GM23338 (cell line): ENCODE results near the gene SPACA7. TPM values are rescaled to one million over a fixed set of nuclear protein-coding genes. Genes with fewer than 3 reads are reported as not detected.

Experiments used
- ATAC-seq: fragments of 200-7000 bp; cut with Tn5 transposase; 3 replicates; pipeline ENCODE4 v1.9.1; 2020
- DNase-seq: peaks from one replicate; pipeline ENCODE4 v3.0.0-alpha.2; 2015; ENCODE audit warnings: low spot score
- H2AFZ ChIP-seq: fragments of 200-600 bp; sonication (generic); 2 replicates; pipeline ENCODE4 v1.8.0; 2016; ENCODE audit warnings: antibody characterized with exemption, mild to moderate bottlenecking, moderate library complexity
- H3F3A ChIP-seq: fragments of 200-600 bp; sonication (generic); replicated peaks from 2 replicates; pipeline ENCODE4 v1.8.0; 2017; ENCODE audit warnings: antibody characterized with exemption, mixed run types, low read depth
- H3K27ac ChIP-seq: fragments of 200-600 bp; sonication (generic); 2 replicates; pipeline ENCODE4 v1.6.1; 2016; ENCODE audit warnings: low read depth
- H3K27me3 ChIP-seq: fragments of 200-600 bp; sonication (generic); 2 replicates; pipeline ENCODE4 v1.8.0; 2016; ENCODE audit warnings: mild to moderate bottlenecking, mixed run types, moderate library complexity; ENCODE audit not compliant: insufficient read depth
- H3K36me3 ChIP-seq: fragments of 200-600 bp; sonication (generic); 2 replicates; pipeline ENCODE4 v1.8.0; 2016; ENCODE audit warnings: mild to moderate bottlenecking; ENCODE audit not compliant: insufficient read depth
- H3K4me1 ChIP-seq: fragments of 200-600 bp; sonication (generic); 2 replicates; pipeline ENCODE4 v1.8.0; 2016; ENCODE audit warnings: mild to moderate bottlenecking, moderate library complexity; ENCODE audit not compliant: insufficient read depth
- H3K4me2 ChIP-seq: fragments of 200-600 bp; sonication (generic); 2 replicates; pipeline ENCODE4 v1.7.1; 2017; ENCODE audit warnings: mixed run types
- H3K4me3 ChIP-seq: fragments of 200-600 bp; sonication (generic); 2 replicates; pipeline ENCODE4 v1.6.1; 2016; ENCODE audit warnings: mixed run types
- H3K79me2 ChIP-seq: fragments of 200-600 bp; sonication (generic); replicated peaks from 2 replicates; pipeline ENCODE4 v1.8.0; 2017; ENCODE audit warnings: mild to moderate bottlenecking; ENCODE audit not compliant: insufficient read depth
- H3K9me2 ChIP-seq: fragments of 200-600 bp; sonication (generic); 2 replicates; pipeline ENCODE4 v1.8.0; 2017; ENCODE audit not compliant: insufficient read depth
- H4K20me1 ChIP-seq: fragments of 200-600 bp; sonication (generic); replicated peaks from 2 replicates; pipeline ENCODE4 v1.8.0; 2017; ENCODE audit warnings: mild to moderate bottlenecking; ENCODE audit not compliant: insufficient read depth
- H3K27ac Mint-ChIP-seq: 2 replicates; pipeline ENCODE4 v1.8.0; 2020; ENCODE audit warnings: inconsistent platforms, mild to moderate bottlenecking, moderate library complexity, mixed read lengths
- H3K27me3 Mint-ChIP-seq: 3 replicates; pipeline ENCODE4 v1.8.0; 2022; ENCODE audit warnings: low read depth, mild to moderate bottlenecking, moderate library complexity, mixed read lengths, inconsistent platforms; ENCODE audit not compliant: insufficient read depth, poor library complexity
- H3K36me3 Mint-ChIP-seq: 3 replicates; pipeline ENCODE4 v1.8.0; 2021; ENCODE audit warnings: low read depth, mild to moderate bottlenecking, inconsistent platforms, moderate library complexity, mixed read lengths
- H3K4me1 Mint-ChIP-seq: 3 replicates; pipeline ENCODE4 v1.8.0; 2020; ENCODE audit warnings: mild to moderate bottlenecking, inconsistent platforms, mixed read lengths
- H3K4me3 Mint-ChIP-seq: 3 replicates; pipeline ENCODE4 v1.8.0; 2021; ENCODE audit warnings: moderate library complexity, mild to moderate bottlenecking, inconsistent platforms, mixed read lengths
- H3K9me3 Mint-ChIP-seq: 3 replicates; pipeline ENCODE4 v1.8.0; 2020; ENCODE audit warnings: moderate library complexity, mild to moderate bottlenecking, inconsistent platforms, mixed read lengths
- EZH2phosphoT487 ChIP-seq: fragments of 200-600 bp; sonication (generic); IDR thresholded peaks from one replicate; pipeline ENCODE4 v1.8.1; 2018; ENCODE audit warnings: antibody characterized with exemption; ENCODE audit not compliant: unreplicated experiment
- JUNB ChIP-seq: IDR thresholded peaks from one replicate; pipeline ENCODE4 v1.6.1; 2016; ENCODE audit warnings: antibody characterized with exemption; ENCODE audit not compliant: unreplicated experiment
- POLR2AphosphoS5 ChIP-seq: IDR thresholded peaks from 2 replicates; pipeline ENCODE4 v1.6.1; 2016; ENCODE audit warnings: antibody characterized with exemption, low read depth
- STAT1 ChIP-seq: IDR thresholded peaks from one replicate; pipeline ENCODE4 v1.6.1; 2016; ENCODE audit warnings: antibody characterized with exemption; ENCODE audit not compliant: unreplicated experiment
- ZNF114 ChIP-seq: fragments of 250-450 bp; sonication (Bioruptor Pico); IDR thresholded peaks from 2 replicates; pipeline ENCODE4 v1.5.0; 2020; ENCODE audit warnings: mild to moderate bottlenecking, moderate library complexity
- ZNF331 ChIP-seq: fragments of 250-450 bp; sonication (Bioruptor Pico); IDR thresholded peaks from 2 replicates; pipeline ENCODE4 v1.5.0; 2020; ENCODE audit warnings: low read depth, mild to moderate bottlenecking, moderate library complexity
- ZNF462 ChIP-seq: fragments of 250-450 bp; sonication (Bioruptor Pico); IDR thresholded peaks from 2 replicates; pipeline ENCODE4 v1.5.0; 2020; ENCODE audit warnings: mild to moderate bottlenecking, moderate library complexity
- polyA plus RNA-seq: library from polyadenylated mRNA; unstranded; fragments of >200 nt; fragmentation: Nextera tagmentation; extraction: Ambion mirVana; gene quantifications from 2 replicates; pipeline ENCODE4 v1.2.1, GENCODE V29; 2016
- total RNA-seq: library from RNA; depleted of rRNA; stranded (reverse); fragments of >200 nt; shearing (Covaris generic); gene quantifications from 2 replicates; pipeline ENCODE4 v1.2.3, GENCODE V29; 2014
- TF ChIP-seq, protein P1 (sequence below): IDR thresholded peaks from 2 replicates; pipeline ENCODE4 v1.6.1; 2016; ENCODE audit warnings: antibody characterized with exemption

Gene SPACA7
- total and polyA plus RNA-seq, 2 experiments from 2014 or later: not detected

- TF ChIP-seq ZNF462 (no peak), STAT1 (no peak)
Measured at GRCh38 chr13:112467236-112467635, 91.1 kb downstream of the SPACA7 start (continued).

- Histone ChIP-seq H3K4me1 (no peaks in the 10 kb centered on the region), H3K27ac (no peak overlapping the region), H4K20me1 (no peaks in the 10 kb centered on the region), H3K36me3 (no peaks in the 10 kb centered on the region), H3K9me2 (no peaks in the 10 kb centered on the region), H3K27me3 (no peaks in the 10 kb centered on the region), H3K4me3 (no peak overlapping the region), H2AFZ (no peak overlapping the region), H3K79me2 (no peaks in the 10 kb centered on the region), H3F3A (no peaks in the 10 kb centered on the region), H3K4me2 (no peak overlapping the region)
- DNase-seq (no peak), ATAC-seq (no peak)
- TF ChIP-seq POLR2AphosphoS5 (no peak), JUNB (no peak), EZH2phosphoT487 (no peak), ZNF114 (CRISPR knock-in tag) (no peak), ZNF331 (no peak)
- TF ChIP-seq, protein P1, sequence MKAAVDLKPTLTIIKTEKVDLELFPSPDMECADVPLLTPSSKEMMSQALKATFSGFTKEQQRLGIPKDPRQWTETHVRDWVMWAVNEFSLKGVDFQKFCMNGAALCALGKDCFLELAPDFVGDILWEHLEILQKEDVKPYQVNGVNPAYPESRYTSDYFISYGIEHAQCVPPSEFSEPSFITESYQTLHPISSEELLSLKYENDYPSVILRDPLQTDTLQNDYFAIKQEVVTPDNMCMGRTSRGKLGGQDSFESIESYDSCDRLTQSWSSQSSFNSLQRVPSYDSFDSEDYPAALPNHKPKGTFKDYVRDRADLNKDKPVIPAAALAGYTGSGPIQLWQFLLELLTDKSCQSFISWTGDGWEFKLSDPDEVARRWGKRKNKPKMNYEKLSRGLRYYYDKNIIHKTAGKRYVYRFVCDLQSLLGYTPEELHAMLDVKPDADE: no peak
- H3K9me3 Mint-ChIP-seq: no peaks in the 10 kb centered on the region; the same call in 2 of the 3 replicates
- no peaks in the 10 kb centered on the region; the same call in 2 of the 3 replicates for H3K4me1 Mint-ChIP-seq
- H3K27ac Mint-ChIP-seq: no peak overlapping the region
- peaks cover 1% of the 10 kb centered on the region for H3K27me3 Mint-ChIP-seq
- H3K4me3 Mint-ChIP-seq: no peak overlapping the region
- H3K36me3 Mint-ChIP-seq: no peaks in the 10 kb centered on the region
Measured at GRCh38 chr13:112468069-112468468, 91.9 kb downstream of the SPACA7 start.
